ENCODE results near the gene PRR20B.
"Not testable (repeated sequence)": the region's sequence is repeated elsewhere in the genome, so short reads cannot be mapped to it uniquely, and the experiment has no call there.

The PRR20B gene

DNA sequence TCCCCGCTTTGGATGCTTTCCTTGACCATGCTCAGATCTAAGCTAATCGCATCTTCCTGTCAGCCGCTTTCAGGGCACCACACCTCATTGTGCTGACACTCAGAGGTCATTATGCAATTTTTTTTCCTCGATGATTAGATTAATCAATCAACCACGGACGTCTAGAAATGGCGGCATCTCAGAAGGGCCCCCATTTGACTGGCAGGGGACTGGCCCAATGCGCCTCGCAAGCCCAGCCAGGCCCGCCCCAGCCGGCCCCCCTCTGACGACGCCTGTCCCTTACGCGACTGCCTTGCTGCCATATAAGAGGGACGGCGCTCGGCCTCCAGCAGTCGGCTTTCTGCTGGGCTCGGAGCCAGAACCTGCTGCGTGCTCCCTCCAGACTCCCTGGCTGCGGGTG, at the start of gene PRR20B:
PRR20B (plus strand) TSS at position 301 of the 400 bp plus-strand sequence. CDS start 387 bp downstream, outside the sequence.
- DNase-seq (ENCODE audit: low read depth) = not testable (repeated sequence)

DNA sequence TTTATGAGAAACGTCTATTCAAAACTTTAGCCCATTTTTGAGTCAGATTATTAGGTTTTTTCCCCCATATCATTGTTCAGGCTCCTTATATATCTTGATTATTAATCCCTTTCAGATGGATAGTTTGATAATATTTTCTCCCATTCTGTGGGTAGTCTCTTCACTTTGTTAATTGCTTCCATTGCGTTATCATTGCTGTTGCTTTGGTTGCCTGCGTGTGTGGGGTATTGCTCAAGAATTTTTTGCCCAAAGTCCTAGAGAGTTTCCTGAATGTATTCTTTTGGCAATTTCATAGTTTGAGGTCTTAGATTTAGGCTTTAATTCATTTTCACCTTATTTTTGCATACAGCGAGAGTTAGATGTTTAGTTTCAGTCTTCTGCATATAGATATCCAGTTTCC, 32.3 kb upstream of the PRR20B start:
- no peak for DNase-seq (ENCODE audit: low read depth)

DNA sequence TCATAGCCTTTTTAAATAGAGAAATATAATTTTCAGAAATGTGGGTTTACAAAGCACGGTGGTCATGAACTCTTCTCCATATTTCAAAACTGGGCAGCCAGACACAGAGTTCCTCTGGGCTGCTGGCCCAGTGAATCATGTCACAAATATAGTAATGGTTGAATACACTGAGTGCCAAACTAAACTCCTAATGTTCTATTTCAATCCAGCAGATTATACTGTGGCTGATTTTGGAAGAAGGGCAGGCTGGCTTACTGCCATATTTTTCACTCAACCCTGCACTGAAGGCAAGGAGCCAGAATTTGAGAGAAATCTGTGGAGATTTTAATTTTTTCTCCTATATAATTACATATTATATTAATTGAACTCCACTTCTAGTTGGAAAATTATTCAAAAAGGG, 23.6 kb upstream of the PRR20B start:
- DNase-seq (ENCODE audit: low read depth) = no peak

DNA sequence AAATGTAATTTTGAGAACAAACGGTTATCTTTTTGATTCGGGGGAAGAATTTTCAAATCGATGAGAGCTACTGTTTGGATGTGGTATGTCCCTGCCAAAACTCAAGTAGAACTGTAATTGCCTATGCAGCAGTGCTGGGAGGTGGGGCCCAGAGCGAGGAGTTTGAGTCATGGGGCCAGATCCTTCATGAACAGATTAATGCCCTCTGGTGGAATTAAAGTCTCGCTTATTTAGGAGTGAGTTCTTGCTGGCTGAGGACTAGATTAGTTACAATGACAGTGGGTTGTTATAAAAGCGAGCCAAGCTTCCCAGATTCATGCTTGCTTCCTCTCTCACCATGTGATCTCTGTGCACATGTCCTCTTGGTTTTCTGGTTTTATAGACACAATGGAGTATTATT, 18.4 kb upstream of the PRR20B start:
- no peak for DNase-seq (ENCODE audit: low read depth)

DNA sequence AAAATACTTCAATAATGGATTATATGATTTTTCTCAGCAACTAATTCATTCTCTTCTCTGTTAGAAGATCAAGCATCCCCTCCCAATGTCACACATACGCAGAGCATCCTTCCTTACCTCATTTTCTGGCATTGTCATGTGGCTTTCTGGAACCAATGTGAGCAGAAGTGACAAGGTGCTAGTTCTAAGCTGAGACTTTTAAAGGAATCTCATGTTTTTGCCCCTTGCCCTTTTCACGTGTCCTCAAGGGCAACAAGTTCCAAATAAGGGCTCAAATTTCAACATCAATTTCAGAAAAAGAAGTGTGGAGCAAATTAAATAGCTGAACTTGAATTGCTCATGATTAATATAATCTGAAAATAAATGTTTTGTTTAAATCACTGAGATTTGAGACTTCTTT, 11.2 kb upstream of the PRR20B start:
- DNase-seq (ENCODE audit: low read depth) = no peak

DNA sequence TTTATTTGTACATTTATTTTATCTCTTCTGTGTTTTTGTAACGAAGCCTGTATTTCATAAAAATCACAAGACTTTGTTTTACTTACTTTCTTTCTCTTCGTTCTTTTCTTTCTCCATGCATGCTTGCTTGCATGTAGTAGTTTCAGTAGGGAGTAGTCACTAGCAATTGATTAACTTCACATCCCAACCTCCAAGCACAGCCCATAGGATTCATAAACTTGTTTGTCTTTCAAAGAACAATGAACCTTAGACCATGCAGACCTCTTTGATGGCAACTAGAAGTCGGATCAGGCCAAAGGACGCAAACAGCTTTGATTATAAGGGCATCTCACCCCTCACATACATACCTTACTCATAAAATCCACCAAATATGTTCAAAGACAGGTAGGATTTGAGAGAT, 9.7 kb upstream of the PRR20B start:
- DNase-seq (ENCODE audit: low read depth) = no peak

DNA sequence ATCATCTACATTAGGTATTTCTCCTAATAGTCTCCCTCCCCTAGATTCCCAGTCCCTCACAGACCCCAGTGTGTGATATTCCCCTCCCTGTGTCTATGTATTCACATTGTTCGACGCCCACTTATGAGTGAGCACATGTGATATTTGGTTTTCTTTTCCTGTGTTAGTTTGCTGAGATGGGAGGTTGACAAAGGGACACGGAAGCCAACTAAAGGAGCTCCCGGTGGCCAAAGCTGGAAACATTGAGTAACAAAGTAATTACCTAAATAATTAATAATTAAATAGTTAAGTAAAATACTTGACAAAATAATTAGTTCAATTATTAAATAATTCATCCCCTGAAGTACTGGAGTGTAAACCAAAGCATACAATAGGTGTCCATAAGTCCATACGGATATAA, 8.3 kb upstream of the PRR20B start:
- DNase-seq (ENCODE audit: low read depth) = no peak

DNA sequence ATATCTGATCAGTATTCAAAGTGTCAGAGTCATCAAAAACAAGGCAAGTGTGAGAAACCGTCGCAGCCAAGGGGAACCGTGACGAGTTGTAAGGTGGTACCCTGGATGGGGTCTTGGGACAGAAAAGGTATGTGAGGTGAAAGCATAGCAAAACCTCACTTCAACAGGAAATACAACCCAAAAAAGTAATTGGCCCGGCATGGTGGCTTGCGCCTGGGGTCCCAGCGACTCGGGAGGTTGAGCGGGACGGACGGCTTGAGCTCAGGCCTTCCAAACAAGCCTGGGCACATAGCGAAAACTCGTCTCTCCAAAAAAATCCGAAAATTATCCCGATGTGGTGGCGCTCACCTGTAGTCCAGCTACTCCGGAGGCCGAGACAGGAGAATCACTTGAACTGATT, 7.5 kb upstream of the PRR20B start:
- not testable (repeated sequence) for DNase-seq (ENCODE audit: low read depth)

DNA sequence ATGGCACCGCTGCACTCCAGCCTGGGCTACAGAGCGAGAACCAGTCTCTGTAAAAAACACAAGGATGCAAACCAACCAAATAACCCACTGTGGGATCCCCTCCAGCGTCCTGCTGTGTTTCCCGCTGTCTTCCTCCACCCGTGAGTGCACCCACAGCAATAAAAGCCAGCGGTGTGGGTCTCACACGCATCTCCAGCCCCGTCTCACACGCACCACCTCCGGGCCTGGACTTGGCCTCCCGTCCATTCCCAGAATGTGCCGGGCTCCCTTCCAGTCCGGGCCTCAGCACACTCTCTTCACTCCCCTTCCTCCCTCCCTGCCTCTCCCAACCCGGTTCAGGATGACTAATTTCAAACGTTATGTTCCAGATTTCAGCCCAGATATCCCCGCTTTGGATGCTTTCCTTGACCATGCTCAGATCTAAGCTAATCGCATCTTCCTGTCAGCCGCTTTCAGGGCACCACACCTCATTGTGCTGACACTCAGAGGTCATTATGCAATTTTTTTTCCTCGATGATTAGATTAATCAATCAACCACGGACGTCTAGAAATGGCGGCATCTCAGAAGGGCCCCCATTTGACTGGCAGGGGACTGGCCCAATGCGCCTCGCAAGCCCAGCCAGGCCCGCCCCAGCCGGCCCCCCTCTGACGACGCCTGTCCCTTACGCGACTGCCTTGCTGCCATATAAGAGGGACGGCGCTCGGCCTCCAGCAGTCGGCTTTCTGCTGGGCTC, 6.9 kb upstream of the PRR20B start, which contains the start of gene PRR20A:
PRR20A (plus strand) TSS at position 684 of the 734 bp plus-strand sequence. CDS start 387 bp downstream, outside the sequence.
- not testable (repeated sequence) for DNase-seq (ENCODE audit: low read depth)

DNA sequence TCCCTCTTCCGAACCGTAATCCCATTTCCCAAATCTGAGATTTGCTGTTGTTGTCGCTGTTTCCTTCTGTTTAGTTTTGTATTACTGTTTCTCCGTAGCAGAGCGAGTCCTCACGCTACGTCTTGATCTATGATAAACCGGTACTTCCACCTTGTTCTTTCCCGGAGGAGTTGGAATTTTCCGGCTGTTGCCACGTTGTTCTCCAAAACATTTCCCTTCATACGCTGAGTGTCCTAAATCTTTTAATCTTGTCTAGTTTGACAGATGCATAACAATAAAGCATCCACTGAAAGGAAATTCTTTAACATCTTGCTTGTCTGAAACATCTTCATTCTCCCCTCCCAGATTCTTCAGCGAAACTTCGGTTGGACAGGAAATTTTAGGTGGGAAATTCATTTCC, 818 bp downstream of the PRR20B start:
- DNase-seq (ENCODE audit: low read depth) = not testable (repeated sequence)

DNA sequence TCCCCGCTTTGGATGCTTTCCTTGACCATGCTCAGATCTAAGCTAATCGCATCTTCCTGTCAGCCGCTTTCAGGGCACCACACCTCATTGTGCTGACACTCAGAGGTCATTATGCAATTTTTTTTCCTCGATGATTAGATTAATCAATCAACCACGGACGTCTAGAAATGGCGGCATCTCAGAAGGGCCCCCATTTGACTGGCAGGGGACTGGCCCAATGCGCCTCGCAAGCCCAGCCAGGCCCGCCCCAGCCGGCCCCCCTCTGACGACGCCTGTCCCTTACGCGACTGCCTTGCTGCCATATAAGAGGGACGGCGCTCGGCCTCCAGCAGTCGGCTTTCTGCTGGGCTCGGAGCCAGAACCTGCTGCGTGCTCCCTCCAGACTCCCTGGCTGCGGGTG, 6.5 kb downstream of the PRR20B start, which contains the start of gene PRR20C:
PRR20C (plus strand) TSS at position 301 of the 400 bp plus-strand sequence. CDS start 387 bp downstream, outside the sequence.
- DNase-seq (ENCODE audit: low read depth) = not testable (repeated sequence)

DNA sequence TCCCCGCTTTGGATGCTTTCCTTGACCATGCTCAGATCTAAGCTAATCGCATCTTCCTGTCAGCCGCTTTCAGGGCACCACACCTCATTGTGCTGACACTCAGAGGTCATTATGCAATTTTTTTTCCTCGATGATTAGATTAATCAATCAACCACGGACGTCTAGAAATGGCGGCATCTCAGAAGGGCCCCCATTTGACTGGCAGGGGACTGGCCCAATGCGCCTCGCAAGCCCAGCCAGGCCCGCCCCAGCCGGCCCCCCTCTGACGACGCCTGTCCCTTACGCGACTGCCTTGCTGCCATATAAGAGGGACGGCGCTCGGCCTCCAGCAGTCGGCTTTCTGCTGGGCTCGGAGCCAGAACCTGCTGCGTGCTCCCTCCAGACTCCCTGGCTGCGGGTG, 13.0 kb downstream of the PRR20B start, which contains the start of gene PRR20D:
PRR20D (plus strand) TSS at position 301 of the 400 bp plus-strand sequence. CDS start 387 bp downstream, outside the sequence.
- DNase-seq (ENCODE audit: low read depth) = not testable (repeated sequence)

DNA sequence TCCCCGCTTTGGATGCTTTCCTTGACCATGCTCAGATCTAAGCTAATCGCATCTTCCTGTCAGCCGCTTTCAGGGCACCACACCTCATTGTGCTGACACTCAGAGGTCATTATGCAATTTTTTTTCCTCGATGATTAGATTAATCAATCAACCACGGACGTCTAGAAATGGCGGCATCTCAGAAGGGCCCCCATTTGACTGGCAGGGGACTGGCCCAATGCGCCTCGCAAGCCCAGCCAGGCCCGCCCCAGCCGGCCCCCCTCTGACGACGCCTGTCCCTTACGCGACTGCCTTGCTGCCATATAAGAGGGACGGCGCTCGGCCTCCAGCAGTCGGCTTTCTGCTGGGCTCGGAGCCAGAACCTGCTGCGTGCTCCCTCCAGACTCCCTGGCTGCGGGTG, 19.6 kb downstream of the PRR20B start, which contains the start of gene PRR20E:
PRR20E (plus strand) TSS at position 301 of the 400 bp plus-strand sequence. CDS start 387 bp downstream, outside the sequence.
- DNase-seq (ENCODE audit: low read depth) = not testable (repeated sequence)

DNA sequence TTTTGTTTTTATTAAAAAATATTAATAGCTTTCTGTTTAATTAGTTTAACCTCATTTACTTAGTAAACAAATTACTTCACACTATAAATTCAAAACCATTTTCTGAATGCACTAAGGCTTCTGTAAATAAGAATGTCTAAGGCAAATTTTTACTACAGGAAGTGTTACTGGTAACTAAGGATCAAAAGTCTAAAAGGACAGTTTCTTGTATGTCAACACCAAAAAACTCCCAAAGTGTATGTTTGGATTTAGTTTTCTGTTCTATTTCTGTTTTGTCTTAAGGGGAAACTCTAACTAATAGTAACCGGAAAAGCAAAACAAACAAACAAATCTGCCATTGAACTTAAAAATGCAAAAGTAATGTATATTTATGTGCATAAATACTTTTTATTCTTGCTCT, 44.4 kb downstream of the PRR20B start:
- DNase-seq (ENCODE audit: low read depth) = no peak

Data from EH (cell line).